ENCODE measurements around the gene ARID3A.

The ARID3A gene

GRCh38 chr19:920051-920864 lies 5.6 kb upstream of the ARID3A start:
- H3K4me1 Mint-ChIP-seq = peaks cover 11% of the 10 kb centered on the region
- peaks cover 56% of the 10 kb centered on the region for H3K27me3 Mint-ChIP-seq (ENCODE audit: low read depth, poor library complexity)
- H3K27ac Mint-ChIP-seq = no peak overlapping the region
- H3K9me3 Mint-ChIP-seq = no peaks in the 10 kb centered on the region
- peak overlapping the region; percentile 57 for H3K4me3 Mint-ChIP-seq
- no peak for TF ChIP-seq CTCF (IDR thresholded peaks at IDR 0.05)
- peak; percentile 57 for DNase-seq
- H3K36me3 Mint-ChIP-seq (ENCODE audit: low read depth) = no peaks in the 10 kb centered on the region

GRCh38 chr19:924553-925086 lies 1.2 kb upstream of the ARID3A start:
- H3K27me3 Mint-ChIP-seq (ENCODE audit: low read depth, poor library complexity) = peaks cover 28% of the 10 kb centered on the region
- no peak overlapping the region for H3K27ac Mint-ChIP-seq
- no peak for TF ChIP-seq CTCF (IDR thresholded peaks at IDR 0.05)
- no peaks in the 10 kb centered on the region for H3K9me3 Mint-ChIP-seq
- peak overlapping the region; percentile 69 for H3K4me3 Mint-ChIP-seq
- DNase-seq = no peak
- no peaks in the 10 kb centered on the region for H3K36me3 Mint-ChIP-seq (ENCODE audit: low read depth)
- H3K4me1 Mint-ChIP-seq = peaks cover 20% of the 10 kb centered on the region

- H3K9me3 Mint-ChIP-seq = no peaks in the 10 kb centered on the region
- peak overlapping the region; percentile 79 for H3K4me3 Mint-ChIP-seq
- H3K36me3 Mint-ChIP-seq (ENCODE audit: low read depth) = peaks cover 5% of the 10 kb centered on the region
- peaks cover 28% of the 10 kb centered on the region for H3K27me3 Mint-ChIP-seq (ENCODE audit: low read depth, poor library complexity)
- H3K4me1 Mint-ChIP-seq = peaks cover 20% of the 10 kb centered on the region
- DNase-seq = no peak
- no peak for TF ChIP-seq CTCF (IDR thresholded peaks at IDR 0.05)
- no peak overlapping the region for H3K27ac Mint-ChIP-seq
These were observed 729 bp upstream of the ARID3A start for GRCh38 chr19:925087-925525.

- DNase-seq = no peak
- no peak for TF ChIP-seq CTCF (IDR thresholded peaks at IDR 0.05)
- Mint-ChIP-seq H3K27ac (no peak overlapping the region), H3K4me1 (peaks cover 20% of the 10 kb centered on the region), H3K4me3 (peak overlapping the region; percentile 78), H3K27me3 (ENCODE audit: low read depth, poor library complexity) (peaks cover 18% of the 10 kb centered on the region), H3K36me3 (ENCODE audit: low read depth) (peaks cover 14% of the 10 kb centered on the region), H3K9me3 (no peaks in the 10 kb centered on the region)
These were observed 421 bp downstream of the ARID3A start for GRCh38 chr19:926323-926588.

GRCh38 chr19:926589-927350 lies 935 bp downstream of the ARID3A start:
- peaks cover 14% of the 10 kb centered on the region for H3K36me3 Mint-ChIP-seq (ENCODE audit: low read depth)
- H3K27ac Mint-ChIP-seq = peak overlapping the region; percentile 59
- H3K27me3 Mint-ChIP-seq (ENCODE audit: low read depth, poor library complexity) = peaks cover 13% of the 10 kb centered on the region
- no peaks in the 10 kb centered on the region for H3K9me3 Mint-ChIP-seq
- peak; percentile 71 for DNase-seq
- peaks cover 19% of the 10 kb centered on the region for H3K4me1 Mint-ChIP-seq
- no peak for TF ChIP-seq CTCF (IDR thresholded peaks at IDR 0.05)
- peak overlapping the region; percentile 89 for H3K4me3 Mint-ChIP-seq
